GM23248 (cell line): ENCODE measurements around the gene PRPH2.

Experiments
- EZH2 ChIP-seq: fragments of 200-600 bp; sonication (generic); IDR thresholded peaks from 2 replicates; pipeline ENCODE4 v1.6.1; 2018; ENCODE audit warnings: antibody characterized with exemption, mild to moderate bottlenecking; ENCODE audit not compliant: insufficient read depth, poor library complexity, severe bottlenecking
- EZH2phosphoT487 ChIP-seq: fragments of 200-600 bp; sonication (generic); IDR thresholded peaks from 2 replicates; pipeline ENCODE4 v1.6.1; 2018; ENCODE audit warnings: antibody characterized with exemption, moderate library complexity, mild to moderate bottlenecking, low read depth; ENCODE audit not compliant: insufficient read depth

GRCh38 chr6:42762426-42762859 lies 40.0 kb upstream of the PRPH2 start:
- TF ChIP-seq EZH2phosphoT487 (no peak), EZH2 (no peak)
